GM06990 (cell line): ENCODE results near the gene UBXN11.

Source experiments
- DNase-seq: peaks from one replicate; pipeline ENCODE4 v3.0.0-alpha.2; 2011; ENCODE audit not compliant: insufficient read length; ENCODE audit errors: extremely low read depth
- H3K27me3 ChIP-seq: replicated peaks from 2 replicates; pipeline ENCODE4 v1.6.0; 2011; ENCODE audit warnings: low read length; ENCODE audit not compliant: control insufficient read depth, insufficient read depth
- H3K36me3 ChIP-seq: 2 replicates; pipeline ENCODE4 v1.5.1; 2011; ENCODE audit warnings: low read length; ENCODE audit not compliant: control insufficient read depth, insufficient read depth
- H3K4me3 ChIP-seq: replicated peaks from 2 replicates; pipeline ENCODE4 v1.5.1; 2011; ENCODE audit warnings: low read depth, mild to moderate bottlenecking, control low read depth, low read length
- TF ChIP-seq, protein P1 (sequence below): IDR thresholded peaks from 2 replicates; pipeline ENCODE4 v1.5.1; 2011; ENCODE audit warnings: low read length, control low read depth, mild to moderate bottlenecking, inconsistent platforms; ENCODE audit not compliant: insufficient read depth, poor library complexity, severe bottlenecking

Gene UBXN11

DNA sequence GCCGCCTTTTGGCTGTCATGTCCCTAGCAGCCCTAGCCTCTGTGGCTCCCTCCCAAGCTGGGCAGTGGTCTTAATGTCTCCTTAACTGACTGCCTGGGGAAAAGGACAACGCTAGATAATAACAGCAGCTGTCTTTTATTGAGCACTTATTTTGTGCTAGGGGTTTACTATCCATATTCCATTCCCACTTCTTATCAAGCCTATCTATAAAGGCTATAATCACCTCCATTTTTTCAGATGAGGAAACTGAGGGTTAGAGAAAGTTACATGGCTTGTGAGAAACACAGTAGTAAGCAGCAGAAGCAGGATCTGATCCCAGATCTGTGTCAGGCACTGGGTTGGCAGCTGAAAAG is 20.4 kb downstream of the UBXN11 start:
- H3K27me3 ChIP-seq, result no peaks in the 10 kb centered on the region
- H3K4me3 ChIP-seq, result no peak overlapping the region

DNA sequence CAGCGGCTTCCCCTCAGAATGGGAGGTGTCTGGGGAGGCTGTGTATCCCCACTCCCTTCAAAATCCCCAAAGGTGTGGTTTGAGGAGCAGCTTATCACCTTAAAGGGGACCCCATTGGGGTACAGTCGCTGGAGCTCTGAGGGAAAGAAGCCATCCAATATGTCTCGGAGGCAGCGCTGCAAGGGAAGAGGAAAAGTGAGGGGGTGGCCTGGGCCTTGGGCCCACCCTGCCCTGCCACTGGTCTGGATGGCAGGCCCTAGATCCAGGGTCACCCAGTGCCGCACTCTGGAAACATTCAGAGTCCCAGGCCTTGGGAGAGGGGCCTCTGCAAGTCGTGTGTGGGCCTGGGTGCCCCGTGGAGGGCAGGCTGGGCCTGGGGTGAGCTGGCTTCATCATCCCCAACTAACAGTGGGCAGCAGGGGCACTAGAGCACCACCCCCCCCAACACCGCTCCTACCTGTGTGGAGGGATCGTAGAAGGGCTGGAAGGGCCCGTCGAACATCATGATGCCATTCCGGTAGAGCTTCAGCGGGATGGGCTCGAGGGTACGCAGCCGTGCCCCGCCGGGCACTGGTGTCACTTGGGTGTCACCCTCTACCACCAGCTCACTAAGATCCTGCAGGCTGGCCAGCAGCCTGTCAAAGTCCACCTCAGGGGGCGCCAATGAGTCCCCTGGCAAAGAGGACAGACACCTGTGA is 20.9 kb downstream of the UBXN11 start:
- H3K4me3 ChIP-seq, result no peak overlapping the region
- peak; percentile 58 for DNase-seq
- TF ChIP-seq, protein P1, sequence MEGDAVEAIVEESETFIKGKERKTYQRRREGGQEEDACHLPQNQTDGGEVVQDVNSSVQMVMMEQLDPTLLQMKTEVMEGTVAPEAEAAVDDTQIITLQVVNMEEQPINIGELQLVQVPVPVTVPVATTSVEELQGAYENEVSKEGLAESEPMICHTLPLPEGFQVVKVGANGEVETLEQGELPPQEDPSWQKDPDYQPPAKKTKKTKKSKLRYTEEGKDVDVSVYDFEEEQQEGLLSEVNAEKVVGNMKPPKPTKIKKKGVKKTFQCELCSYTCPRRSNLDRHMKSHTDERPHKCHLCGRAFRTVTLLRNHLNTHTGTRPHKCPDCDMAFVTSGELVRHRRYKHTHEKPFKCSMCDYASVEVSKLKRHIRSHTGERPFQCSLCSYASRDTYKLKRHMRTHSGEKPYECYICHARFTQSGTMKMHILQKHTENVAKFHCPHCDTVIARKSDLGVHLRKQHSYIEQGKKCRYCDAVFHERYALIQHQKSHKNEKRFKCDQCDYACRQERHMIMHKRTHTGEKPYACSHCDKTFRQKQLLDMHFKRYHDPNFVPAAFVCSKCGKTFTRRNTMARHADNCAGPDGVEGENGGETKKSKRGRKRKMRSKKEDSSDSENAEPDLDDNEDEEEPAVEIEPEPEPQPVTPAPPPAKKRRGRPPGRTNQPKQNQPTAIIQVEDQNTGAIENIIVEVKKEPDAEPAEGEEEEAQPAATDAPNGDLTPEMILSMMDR, result peak; percentile 63
- H3K27me3 ChIP-seq, result no peaks in the 10 kb centered on the region
- H3K36me3 ChIP-seq, result peaks cover 2% of the 10 kb centered on the region; the same call in 1 of the 2 replicates

More for the DNA sequence above, 20.4 kb downstream of the UBXN11 start:
- TF ChIP-seq, protein P1, result no peak
- H3K36me3 ChIP-seq, result peaks cover 2% of the 10 kb centered on the region; the same call in 1 of the 2 replicates
- no peak for DNase-seq

DNA sequence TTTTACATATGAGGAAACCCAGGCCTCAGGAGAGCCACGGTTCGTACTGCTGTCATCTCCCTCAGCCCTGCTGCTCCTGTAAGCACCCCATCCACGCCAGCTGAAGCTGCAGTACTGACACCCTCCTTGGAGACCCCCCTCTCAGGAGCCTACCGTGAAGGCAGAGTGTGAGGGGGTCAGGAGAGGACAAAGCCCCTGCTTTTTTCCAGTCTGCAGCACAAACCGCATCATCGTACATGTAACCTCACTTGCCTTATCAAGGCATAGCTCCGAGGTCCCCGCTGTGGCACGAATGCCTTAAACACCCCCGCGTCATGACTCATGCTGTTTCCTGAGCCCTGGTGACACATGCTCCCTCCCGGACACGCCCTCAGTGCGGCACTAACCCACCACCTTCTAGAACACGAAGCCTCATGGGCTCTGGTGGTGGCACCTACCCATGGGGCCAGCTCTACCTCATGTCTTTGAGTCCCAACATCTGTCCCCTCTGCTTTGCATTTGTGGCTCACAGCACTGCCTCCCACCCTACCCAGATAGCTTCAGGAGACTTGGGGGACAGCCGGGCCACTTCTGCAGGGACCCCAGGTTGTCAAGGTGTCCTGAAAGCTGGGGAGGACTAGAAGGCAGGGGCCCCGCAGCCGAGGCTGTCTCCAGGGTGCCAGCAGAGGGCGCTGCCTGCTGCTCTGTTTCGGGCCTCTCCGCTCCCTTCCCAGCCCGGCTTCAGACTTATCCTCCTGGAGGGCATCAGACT is 21.7 kb downstream of the UBXN11 start:
- DNase-seq, result peak; percentile 76
- TF ChIP-seq, protein P1, result peak; percentile 95
- H3K27me3 ChIP-seq, result no peaks in the 10 kb centered on the region
- H3K36me3 ChIP-seq, result peaks cover 2% of the 10 kb centered on the region; the same call in 1 of the 2 replicates
- H3K4me3 ChIP-seq, result no peak overlapping the region

DNA sequence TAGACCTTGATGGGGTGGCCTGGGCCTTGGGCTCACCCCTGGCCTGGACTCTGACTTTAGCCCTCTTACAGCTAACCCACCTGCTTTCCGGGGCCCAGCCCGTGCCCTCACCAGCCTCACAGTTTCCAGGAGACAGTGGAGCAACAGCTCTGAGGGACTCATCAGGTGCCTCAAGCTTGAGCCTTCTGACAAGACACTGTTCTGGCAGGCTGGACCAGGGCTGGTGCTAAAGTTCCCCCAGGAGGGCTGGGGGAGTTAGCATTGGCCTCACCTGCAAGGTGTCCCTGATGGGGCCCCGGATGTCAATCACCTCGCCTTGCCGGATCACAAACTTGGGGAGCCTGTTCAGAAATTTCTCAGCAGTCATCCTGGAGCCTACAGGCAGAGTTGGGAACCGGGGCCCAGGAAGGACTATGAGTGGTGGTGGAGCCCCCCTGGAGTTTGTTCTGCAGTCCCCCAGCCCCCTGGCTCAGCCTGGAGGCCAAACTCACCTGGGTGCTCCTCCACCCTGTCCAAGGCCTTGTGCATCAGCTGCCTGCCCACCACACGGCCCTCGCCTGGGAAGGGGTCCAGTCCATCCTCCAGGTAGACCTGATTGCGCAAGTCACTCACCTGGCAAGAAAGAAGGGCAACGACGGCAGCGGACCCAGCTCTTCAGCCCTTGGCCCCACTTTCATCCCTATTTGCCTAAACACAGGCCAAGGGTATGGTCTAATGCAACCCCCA is 22.4 kb downstream of the UBXN11 start:
- TF ChIP-seq, protein P1, result no peak
- Histone ChIP-seq H3K27me3 (no peaks in the 10 kb centered on the region), H3K36me3 (peaks cover 2% of the 10 kb centered on the region; the same call in 1 of the 2 replicates), H3K4me3 (no peak overlapping the region)
- no peak for DNase-seq

DNA sequence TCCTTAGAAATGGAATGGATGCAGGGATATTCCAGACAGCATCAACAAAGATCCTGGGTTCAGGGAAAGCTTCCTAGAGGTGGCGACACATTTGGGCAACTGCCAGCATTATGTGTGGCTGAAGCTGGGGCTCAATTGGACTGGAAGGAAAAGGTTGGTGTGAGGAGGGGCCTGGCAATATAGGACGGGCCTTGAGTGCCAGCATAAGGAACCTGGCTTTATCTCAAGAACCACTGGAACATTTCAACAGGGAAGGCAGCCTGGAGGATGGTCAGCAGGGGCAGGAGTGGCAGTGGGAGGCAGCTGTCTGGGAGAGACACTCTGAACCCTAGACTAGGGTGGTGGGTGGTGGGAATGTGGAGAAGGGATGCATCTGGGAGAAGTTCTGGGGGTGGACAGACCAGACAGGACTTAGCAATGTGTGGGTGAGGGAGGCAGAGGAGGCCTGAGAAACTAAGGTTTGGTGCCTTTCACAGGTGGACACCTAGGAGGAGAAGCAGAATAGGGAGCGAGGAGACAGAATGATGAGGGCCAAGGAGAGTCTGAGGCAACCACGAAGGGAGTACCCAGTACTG is 23.1 kb downstream of the UBXN11 start:
- H3K27me3 ChIP-seq, result no peaks in the 10 kb centered on the region
- TF ChIP-seq, protein P1, result no peak
- no peak for DNase-seq
- H3K36me3 ChIP-seq, result peaks cover 2% of the 10 kb centered on the region; the same call in 1 of the 2 replicates
- no peak overlapping the region for H3K4me3 ChIP-seq
